ENCODE measurements around the gene TMEM114. TPM values are rescaled to one million over a fixed set of nuclear protein-coding genes. Genes with fewer than 3 reads are reported as not detected.

TMEM114 gene
- total RNA-seq, 1 experiment from 2014 or later, result not detected

- DNase-seq (ENCODE audit: low read depth), result no peak
Observed at GRCh38 chr16:8611886-8612600, 21.7 kb upstream of the TMEM114 start.

GRCh38 chr16:8611122-8611521 is 20.8 kb upstream of the TMEM114 start:
- DNase-seq (ENCODE audit: low read depth), result no peak

DNA sequence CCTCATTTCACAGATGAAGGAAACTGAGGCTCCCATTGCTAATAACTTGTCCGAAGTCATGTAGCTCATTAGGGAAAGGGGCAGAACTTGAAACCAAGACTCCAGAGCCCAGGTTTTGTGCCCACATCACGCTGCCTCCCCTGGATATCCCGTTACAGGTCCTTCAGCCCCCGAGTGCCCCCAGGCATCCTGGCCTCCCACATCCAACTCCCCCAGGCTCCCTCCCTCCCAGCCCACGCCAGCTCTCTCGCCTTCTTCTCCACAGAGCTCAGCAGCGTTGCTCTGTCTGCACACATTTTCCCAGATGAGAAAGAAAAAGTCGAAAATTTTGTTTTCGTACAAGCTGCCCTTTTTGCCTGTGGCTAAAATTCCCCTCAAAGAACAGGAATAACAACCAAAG is 16.9 kb upstream of the TMEM114 start:
- DNase-seq (ENCODE audit: low read depth), result no peak

GRCh38 chr16:8605554-8605953 is 15.2 kb upstream of the TMEM114 start:
- no peak for DNase-seq (ENCODE audit: low read depth)

- DNase-seq (ENCODE audit: low read depth), result no peak
Observed at GRCh38 chr16:8600144-8600775, 9.9 kb upstream of the TMEM114 start.

GRCh38 chr16:8596581-8596980 is 6.3 kb upstream of the TMEM114 start:
- no peak for DNase-seq (ENCODE audit: low read depth)

- DNase-seq (ENCODE audit: low read depth), result no peak
Observed at GRCh38 chr16:8595783-8596182, 5.5 kb upstream of the TMEM114 start.

GRCh38 chr16:8594149-8594666 is 3.9 kb upstream of the TMEM114 start:
- no peak for DNase-seq (ENCODE audit: low read depth)

- no peak for DNase-seq (ENCODE audit: low read depth)
Observed at GRCh38 chr16:8591451-8591850, 1.1 kb upstream of the TMEM114 start.

- no peak for DNase-seq (ENCODE audit: low read depth)
Observed at GRCh38 chr16:8590811-8591210, 500 bp upstream of the TMEM114 start.

- DNase-seq (ENCODE audit: low read depth), result no peak
Observed at GRCh38 chr16:8589057-8589899, 1.0 kb downstream of the TMEM114 start.

DNA sequence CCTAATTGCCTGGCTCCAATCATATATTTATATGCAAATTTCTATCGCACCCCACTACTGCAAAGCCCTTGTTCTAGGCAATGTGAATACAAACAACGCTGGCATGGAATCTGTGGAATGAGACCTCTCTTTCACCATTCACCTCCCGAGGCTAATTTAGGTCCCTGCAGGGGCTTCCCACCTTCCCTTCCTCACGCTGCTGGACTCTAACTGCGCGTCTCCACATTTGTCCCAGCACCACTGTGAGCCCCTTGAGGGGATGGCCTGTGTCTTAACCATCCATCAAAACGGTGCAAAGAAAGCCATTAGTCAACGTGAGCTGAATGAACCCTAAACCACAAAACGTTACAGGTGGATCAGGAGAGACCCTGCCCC is 1.6 kb downstream of the TMEM114 start:
- DNase-seq (ENCODE audit: low read depth), result no peak

GRCh38 chr16:8587065-8587464 is 3.2 kb downstream of the TMEM114 start:
- DNase-seq (ENCODE audit: low read depth), result no peak

DNA sequence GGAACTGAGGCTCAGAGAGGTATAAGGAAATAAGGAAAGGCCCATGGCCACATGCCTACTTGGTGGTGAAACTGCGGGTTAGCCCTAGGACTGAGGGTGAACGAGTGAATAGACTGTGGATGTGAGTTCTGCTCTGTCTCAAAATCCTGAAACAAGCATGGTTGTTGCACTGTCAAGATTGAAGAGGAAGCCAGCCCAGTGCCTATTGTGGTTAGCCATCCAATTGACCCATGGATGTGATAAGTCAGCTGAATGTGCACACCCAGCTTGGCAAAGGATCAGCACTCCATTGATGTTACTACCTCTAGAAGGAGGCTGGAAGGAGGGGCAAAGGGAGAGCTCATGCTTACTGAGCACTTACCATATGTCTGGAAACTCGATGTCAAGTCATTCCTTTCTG is 4.5 kb downstream of the TMEM114 start:
- DNase-seq (ENCODE audit: low read depth), result no peak

DNA sequence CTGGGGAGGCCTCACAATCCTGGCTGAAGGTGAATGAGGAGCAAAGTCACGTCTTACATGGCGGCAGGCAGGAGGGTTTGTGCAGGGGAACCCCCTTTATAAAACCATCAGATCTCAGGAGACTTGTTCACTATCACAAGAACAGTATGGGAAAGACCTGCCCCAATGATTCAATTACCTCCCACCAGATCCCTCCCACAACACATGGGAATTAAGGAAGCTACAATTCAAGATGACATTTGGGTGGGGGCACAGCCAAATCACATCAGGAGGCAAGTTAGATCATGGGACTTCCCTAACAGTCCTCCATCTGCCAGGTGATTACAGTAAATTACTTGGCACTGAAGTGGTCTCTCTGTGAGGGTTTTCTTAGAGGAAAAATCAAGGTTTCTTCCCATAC is 5.3 kb downstream of the TMEM114 start:
- no peak for DNase-seq (ENCODE audit: low read depth)

GRCh38 chr16:8583732-8584131 is 6.6 kb downstream of the TMEM114 start:
- DNase-seq (ENCODE audit: low read depth), result no peak

DNA sequence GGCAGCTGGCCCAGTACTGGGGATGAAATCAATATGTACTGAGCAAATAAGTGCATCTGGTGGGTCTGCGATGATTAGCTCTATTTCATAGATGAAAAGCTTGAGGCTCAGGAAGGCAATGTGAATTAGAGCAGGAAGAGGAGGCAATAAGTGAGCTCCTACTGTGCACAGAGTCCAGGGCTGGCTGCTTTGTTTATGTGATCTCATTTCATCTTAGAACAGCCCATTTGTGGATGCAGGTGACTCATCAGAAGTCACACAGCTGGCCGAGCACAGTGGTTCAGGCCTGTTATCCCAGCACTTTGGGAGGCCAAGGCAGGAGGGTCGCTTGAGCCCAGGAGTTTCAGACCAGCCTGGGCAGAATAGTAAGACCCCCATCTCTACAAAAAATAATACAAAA is 7.1 kb downstream of the TMEM114 start:
- peak; percentile 39 for DNase-seq (ENCODE audit: low read depth)

GRCh38 chr16:8581831-8582580 is 8.3 kb downstream of the TMEM114 start:
- no peak for DNase-seq (ENCODE audit: low read depth)

- no peak for DNase-seq (ENCODE audit: low read depth)
Observed at GRCh38 chr16:8579559-8579958, 10.8 kb downstream of the TMEM114 start.

DNA sequence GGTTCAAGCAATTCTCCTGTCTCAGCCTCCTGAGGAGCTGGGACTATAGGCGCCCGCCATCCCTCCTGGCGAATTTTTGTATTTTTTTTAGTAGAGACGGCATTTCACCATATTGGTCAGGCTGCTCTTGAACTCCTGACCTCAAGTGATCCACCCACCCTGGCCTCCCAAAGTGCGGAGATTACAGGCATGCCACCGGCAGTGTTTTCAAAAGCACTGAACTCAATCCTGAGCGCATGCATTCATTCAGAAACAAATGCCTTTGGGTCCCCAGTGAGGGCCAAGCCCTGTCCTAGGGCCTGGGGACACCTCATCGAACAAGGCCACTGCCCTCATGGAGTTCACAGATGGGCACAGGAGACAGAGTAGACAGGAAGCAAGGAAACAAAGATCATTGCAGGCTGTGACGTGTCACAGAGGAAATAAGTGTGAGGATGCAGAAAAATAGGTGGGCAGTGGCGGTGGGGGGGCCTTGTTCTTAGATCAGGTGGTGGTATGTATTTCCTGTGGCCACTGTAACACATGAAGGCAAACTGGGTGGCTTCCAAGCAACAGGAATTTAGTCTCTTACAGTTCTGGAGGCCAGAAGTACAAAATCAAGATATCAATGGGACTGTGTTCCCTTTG is 12.5 kb downstream of the TMEM114 start:
- DNase-seq (ENCODE audit: low read depth), result no peak

Measured in M059J (cell line).